H1 (cell line): ENCODE data around the gene RSPH6A. TPM values are rescaled to one million over a fixed set of nuclear protein-coding genes. Genes with fewer than 3 reads are reported as not detected.

Experiments used
- RFX5 ChIP-seq: IDR thresholded peaks from 2 replicates; pipeline ENCODE4 v1.6.1; 2011; ENCODE audit warnings: low read depth, low read length, improper control_type of control experiment, borderline replicate concordance
- polyA plus RNA-seq, 7 experiments: library from polyadenylated mRNA; depleted of rRNA in 3 of 7; stranded (reverse) in 5 of 7; unstranded in 2 of 7; fragments of >200 nt in 5 of 7; fragments of 200-250 nt in 2 of 7; gene quantifications; 1 replicate in 5 of 7; 2 replicates in 1 of 7; 4 replicates in 1 of 7; pipeline versions ENCODE4 v1.2.1 to v1.2.3, GENCODE V29; 2011 to 2013; ENCODE audit warnings: missing spikeins in 2 of 7, mixed read lengths in 2 of 7
- total RNA-seq: library from RNA; stranded (reverse); fragmentation: NEBNext Ultra II Directional; extraction: Animal tissue kit (Norgen Biotek cat#: 25700); gene quantifications from 2 replicates; pipeline ENCODE4 v1.2.1, GENCODE V29; 2021

The RSPH6A gene
- total and polyA plus RNA-seq, 2 of the 8 experiments (the other 6 are each of a cell fraction or from before 2014, with no cell fraction given) = 0.05 to 0.19 TPM

- no peak for TF ChIP-seq RFX5
Observed at GRCh38 chr19:45766869-45767346, 48.2 kb downstream of the RSPH6A start (continued).
